H1 (cell line): ENCODE results near the gene LY6G5B. TPM values are rescaled to one million over a fixed set of nuclear protein-coding genes. Genes with fewer than 3 reads are reported as not detected.

ENCODE experiments used
- SIN3A ChIP-seq, 2 experiments: IDR thresholded peaks in 1 of 2; conservative IDR thresholded peaks in 1 of 2; 2 replicates each; pipeline ENCODE4 v1.6.1; 2011 to 2012; ENCODE audit warnings: low read length in 2 of 2, improper control_type of control experiment in 1 of 2, low read depth in 1 of 2, mild to moderate bottlenecking in 1 of 2
- polyA plus RNA-seq, 7 experiments: library from polyadenylated mRNA; depleted of rRNA in 3 of 7; stranded (reverse) in 5 of 7; unstranded in 2 of 7; fragments of >200 nt in 5 of 7; fragments of 200-250 nt in 2 of 7; gene quantifications; 1 replicate in 5 of 7; 2 replicates in 1 of 7; 4 replicates in 1 of 7; pipeline versions ENCODE4 v1.2.1 to v1.2.3, GENCODE V29; 2011 to 2013; ENCODE audit warnings: missing spikeins in 2 of 7, mixed read lengths in 2 of 7
- total RNA-seq: library from RNA; stranded (reverse); fragmentation: NEBNext Ultra II Directional; extraction: Animal tissue kit (Norgen Biotek cat#: 25700); gene quantifications from 2 replicates; pipeline ENCODE4 v1.2.1, GENCODE V29; 2021
- TF ChIP-seq, protein P1 (sequence below): fragments of 300-600 bp; sonication (generic); IDR thresholded peaks from 2 replicates; pipeline ENCODE4 v1.7.1; 2012; ENCODE audit warnings: low read length, moderate library complexity, mild to moderate bottlenecking, inconsistent platforms; ENCODE audit not compliant: insufficient replicate concordance

Gene LY6G5B
- total and polyA plus RNA-seq, 2 of the 8 experiments (the other 6 are each of a cell fraction or from before 2014, with no cell fraction given) = 10.6 to 12.6 TPM

DNA sequence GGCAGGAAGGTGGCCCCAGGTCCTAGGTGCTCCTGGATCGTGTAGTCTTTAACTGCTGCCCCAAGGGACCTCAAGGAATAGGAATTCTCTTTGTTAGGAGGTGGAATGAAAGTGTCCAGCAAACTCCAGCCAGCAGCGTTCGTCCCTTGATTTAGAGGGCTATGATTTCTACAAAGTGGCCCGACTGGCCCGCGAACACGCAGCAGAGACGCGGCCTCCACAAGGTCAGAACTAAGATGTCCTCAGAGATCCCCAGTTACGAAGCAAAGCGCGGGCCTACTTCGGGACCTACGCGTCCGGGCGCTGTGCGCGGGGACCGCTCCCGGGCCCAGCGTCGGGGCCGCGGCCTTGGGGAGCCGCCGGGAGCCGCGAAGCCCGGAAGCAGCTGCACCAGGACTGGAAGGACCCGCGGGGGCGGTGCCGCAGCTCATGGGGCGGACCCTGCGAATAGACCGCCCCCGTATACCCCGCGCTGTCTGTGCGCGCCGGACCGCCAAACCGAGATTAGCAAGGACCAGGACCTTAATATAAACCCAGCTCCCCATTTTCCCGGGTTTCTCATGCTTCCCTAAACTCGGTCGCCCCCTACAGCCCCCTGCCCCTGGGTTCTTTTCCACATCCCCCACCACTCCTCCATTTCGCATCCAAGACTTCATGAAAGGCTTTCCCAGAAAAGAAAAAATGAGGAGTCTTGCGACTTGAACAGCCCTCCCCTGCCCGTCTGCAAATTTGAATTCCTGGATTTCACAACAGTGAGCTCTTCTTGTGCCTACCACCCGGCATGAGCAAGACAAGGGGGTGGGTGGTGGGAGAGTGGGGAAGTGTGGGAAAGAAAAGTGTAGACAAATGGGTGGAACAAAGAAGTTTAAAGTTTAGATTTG lies 9.2 kb upstream of the LY6G5B start, which contains the start of gene C6orf47 (continued):
- TF ChIP-seq, protein P1, sequence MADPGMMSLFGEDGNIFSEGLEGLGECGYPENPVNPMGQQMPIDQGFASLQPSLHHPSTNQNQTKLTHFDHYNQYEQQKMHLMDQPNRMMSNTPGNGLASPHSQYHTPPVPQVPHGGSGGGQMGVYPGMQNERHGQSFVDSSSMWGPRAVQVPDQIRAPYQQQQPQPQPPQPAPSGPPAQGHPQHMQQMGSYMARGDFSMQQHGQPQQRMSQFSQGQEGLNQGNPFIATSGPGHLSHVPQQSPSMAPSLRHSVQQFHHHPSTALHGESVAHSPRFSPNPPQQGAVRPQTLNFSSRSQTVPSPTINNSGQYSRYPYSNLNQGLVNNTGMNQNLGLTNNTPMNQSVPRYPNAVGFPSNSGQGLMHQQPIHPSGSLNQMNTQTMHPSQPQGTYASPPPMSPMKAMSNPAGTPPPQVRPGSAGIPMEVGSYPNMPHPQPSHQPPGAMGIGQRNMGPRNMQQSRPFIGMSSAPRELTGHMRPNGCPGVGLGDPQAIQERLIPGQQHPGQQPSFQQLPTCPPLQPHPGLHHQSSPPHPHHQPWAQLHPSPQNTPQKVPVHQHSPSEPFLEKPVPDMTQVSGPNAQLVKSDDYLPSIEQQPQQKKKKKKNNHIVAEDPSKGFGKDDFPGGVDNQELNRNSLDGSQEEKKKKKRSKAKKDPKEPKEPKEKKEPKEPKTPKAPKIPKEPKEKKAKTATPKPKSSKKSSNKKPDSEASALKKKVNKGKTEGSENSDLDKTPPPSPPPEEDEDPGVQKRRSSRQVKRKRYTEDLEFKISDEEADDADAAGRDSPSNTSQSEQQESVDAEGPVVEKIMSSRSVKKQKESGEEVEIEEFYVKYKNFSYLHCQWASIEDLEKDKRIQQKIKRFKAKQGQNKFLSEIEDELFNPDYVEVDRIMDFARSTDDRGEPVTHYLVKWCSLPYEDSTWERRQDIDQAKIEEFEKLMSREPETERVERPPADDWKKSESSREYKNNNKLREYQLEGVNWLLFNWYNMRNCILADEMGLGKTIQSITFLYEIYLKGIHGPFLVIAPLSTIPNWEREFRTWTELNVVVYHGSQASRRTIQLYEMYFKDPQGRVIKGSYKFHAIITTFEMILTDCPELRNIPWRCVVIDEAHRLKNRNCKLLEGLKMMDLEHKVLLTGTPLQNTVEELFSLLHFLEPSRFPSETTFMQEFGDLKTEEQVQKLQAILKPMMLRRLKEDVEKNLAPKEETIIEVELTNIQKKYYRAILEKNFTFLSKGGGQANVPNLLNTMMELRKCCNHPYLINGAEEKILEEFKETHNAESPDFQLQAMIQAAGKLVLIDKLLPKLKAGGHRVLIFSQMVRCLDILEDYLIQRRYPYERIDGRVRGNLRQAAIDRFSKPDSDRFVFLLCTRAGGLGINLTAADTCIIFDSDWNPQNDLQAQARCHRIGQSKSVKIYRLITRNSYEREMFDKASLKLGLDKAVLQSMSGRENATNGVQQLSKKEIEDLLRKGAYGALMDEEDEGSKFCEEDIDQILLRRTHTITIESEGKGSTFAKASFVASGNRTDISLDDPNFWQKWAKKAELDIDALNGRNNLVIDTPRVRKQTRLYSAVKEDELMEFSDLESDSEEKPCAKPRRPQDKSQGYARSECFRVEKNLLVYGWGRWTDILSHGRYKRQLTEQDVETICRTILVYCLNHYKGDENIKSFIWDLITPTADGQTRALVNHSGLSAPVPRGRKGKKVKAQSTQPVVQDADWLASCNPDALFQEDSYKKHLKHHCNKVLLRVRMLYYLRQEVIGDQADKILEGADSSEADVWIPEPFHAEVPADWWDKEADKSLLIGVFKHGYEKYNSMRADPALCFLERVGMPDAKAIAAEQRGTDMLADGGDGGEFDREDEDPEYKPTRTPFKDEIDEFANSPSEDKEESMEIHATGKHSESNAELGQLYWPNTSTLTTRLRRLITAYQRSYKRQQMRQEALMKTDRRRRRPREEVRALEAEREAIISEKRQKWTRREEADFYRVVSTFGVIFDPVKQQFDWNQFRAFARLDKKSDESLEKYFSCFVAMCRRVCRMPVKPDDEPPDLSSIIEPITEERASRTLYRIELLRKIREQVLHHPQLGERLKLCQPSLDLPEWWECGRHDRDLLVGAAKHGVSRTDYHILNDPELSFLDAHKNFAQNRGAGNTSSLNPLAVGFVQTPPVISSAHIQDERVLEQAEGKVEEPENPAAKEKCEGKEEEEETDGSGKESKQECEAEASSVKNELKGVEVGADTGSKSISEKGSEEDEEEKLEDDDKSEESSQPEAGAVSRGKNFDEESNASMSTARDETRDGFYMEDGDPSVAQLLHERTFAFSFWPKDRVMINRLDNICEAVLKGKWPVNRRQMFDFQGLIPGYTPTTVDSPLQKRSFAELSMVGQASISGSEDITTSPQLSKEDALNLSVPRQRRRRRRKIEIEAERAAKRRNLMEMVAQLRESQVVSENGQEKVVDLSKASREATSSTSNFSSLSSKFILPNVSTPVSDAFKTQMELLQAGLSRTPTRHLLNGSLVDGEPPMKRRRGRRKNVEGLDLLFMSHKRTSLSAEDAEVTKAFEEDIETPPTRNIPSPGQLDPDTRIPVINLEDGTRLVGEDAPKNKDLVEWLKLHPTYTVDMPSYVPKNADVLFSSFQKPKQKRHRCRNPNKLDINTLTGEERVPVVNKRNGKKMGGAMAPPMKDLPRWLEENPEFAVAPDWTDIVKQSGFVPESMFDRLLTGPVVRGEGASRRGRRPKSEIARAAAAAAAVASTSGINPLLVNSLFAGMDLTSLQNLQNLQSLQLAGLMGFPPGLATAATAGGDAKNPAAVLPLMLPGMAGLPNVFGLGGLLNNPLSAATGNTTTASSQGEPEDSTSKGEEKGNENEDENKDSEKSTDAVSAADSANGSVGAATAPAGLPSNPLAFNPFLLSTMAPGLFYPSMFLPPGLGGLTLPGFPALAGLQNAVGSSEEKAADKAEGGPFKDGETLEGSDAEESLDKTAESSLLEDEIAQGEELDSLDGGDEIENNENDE = no peak
- TF ChIP-seq SIN3A (conservative IDR thresholded peaks at IDR 0.05 in 1 of 2, IDR thresholded peaks at IDR 0.05 in 1 of 2; ENCODE audit: low read depth in 1 of 2, low read length in 2 of 2) = peak; percentile 53 to 83; a peak in 2 of 4 replicates
